ENCODE results near the gene STK33.
A peak's percentile ranks its signal among the peaks of the same experiment; 100 is the strongest.

The STK33 gene

DNA sequence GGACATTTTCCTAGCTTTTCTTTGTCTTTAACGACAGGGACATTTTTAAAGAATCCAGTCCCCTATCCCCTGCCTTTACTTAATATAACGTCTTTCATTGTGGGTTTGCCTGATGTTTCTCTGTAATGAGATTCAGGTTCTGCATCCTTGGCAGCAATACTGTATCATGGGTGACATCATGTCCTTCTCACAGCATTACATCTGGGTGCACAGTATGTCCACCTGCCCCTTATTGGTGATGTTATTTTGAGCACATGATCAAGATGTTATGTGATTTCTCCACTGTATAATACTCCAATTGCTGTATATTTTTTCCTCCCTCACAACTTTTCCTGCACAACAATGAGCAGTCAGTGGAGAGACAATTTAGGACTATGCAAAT, 9.7 kb upstream of the STK33 start:
- Histone ChIP-seq H3K9me3 (ENCODE audit: insufficient read depth, low read length) (no peaks in the 10 kb centered on the region), H3K4me1 (ENCODE audit: insufficient read depth, insufficient read length) (no peaks in the 10 kb centered on the region), H3K36me3 (ENCODE audit: insufficient read depth, insufficient read length, low read length) (no peaks in the 10 kb centered on the region), H3K27me3 (ENCODE audit: insufficient read depth, insufficient read length) (no peaks in the 10 kb centered on the region), H3K4me3 (ENCODE audit: insufficient read length, low read depth) (no peak overlapping the region), H3K9ac (ENCODE audit: insufficient read length, low read depth) (no peak overlapping the region)
- DNase-seq (ENCODE audit: low read depth, low spot score), result no peak
- TF ChIP-seq ZNF274 (IDR thresholded peaks at IDR 0.05; ENCODE audit: low read depth, low read length) (no peak), SUZ12 (IDR thresholded peaks at IDR 0.05; ENCODE audit: extremely low read depth, insufficient read depth, insufficient read length) (no peak), YY1 (IDR thresholded peaks at IDR 0.05; ENCODE audit: insufficient read depth, insufficient read length) (no peak)

DNA sequence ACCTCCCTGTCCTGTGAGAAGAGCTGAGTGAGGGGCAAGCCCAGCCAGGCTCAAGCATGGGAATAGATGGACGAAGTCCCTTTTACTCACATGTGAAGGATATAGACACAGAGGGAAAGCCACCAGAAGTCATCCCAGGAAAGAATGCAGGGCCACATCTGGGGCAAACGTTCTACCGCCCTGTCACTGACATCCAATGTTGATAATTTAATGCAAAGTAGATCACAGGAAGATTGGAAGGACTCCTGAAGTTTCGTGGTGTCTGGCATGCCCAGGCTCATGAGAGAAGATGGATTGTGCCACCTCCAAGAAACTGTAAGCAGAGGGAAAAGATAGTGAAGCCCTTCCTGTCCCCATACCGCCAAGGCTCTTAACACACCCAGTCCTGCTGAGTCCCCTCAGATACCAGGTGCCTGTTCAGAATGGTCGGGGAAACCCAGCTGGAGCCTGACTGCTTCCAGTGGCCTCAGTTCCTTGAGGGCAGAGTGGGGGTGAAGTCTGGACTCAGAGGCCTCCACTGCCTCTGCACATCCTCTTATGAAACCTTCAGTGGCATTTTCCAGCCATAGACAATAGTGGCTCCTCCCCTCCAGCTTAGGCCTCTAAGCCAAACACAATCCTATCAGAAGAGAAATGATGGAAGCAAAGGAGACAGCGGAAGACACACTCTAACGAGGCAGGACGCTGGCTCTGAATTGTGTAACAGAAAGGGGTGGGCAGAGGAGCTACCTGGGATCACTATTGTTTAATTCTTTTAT, 7.5 kb upstream of the STK33 start:
- Histone ChIP-seq H3K27me3 (ENCODE audit: insufficient read depth, insufficient read length) (no peaks in the 10 kb centered on the region), H3K9ac (ENCODE audit: insufficient read length, low read depth) (no peak overlapping the region), H3K4me1 (ENCODE audit: insufficient read depth, insufficient read length) (no peaks in the 10 kb centered on the region), H3K4me3 (ENCODE audit: insufficient read length, low read depth) (no peak overlapping the region), H3K9me3 (ENCODE audit: insufficient read depth, low read length) (no peaks in the 10 kb centered on the region), H3K36me3 (ENCODE audit: insufficient read depth, insufficient read length, low read length) (no peaks in the 10 kb centered on the region)
- no peak for DNase-seq (ENCODE audit: low read depth, low spot score)
- no peak for TF ChIP-seq ZNF274 (IDR thresholded peaks at IDR 0.05; ENCODE audit: low read depth, low read length)
- no peak for TF ChIP-seq YY1 (IDR thresholded peaks at IDR 0.05; ENCODE audit: insufficient read depth, insufficient read length)
- no peak for TF ChIP-seq SUZ12 (IDR thresholded peaks at IDR 0.05; ENCODE audit: extremely low read depth, insufficient read depth, insufficient read length)

GRCh38 chr11:8598506-8598905, 4.5 kb upstream of the STK33 start:
- H3K27me3 ChIP-seq (ENCODE audit: insufficient read depth, insufficient read length), result no peaks in the 10 kb centered on the region
- no peak overlapping the region for H3K4me3 ChIP-seq (ENCODE audit: insufficient read length, low read depth)
- DNase-seq (ENCODE audit: low read depth, low spot score), result no peak
- TF ChIP-seq YY1 (IDR thresholded peaks at IDR 0.05; ENCODE audit: insufficient read depth, insufficient read length) (no peak), ZNF274 (IDR thresholded peaks at IDR 0.05; ENCODE audit: low read depth, low read length) (no peak), SUZ12 (IDR thresholded peaks at IDR 0.05; ENCODE audit: extremely low read depth, insufficient read depth, insufficient read length) (no peak)
- H3K36me3 ChIP-seq (ENCODE audit: insufficient read depth, insufficient read length, low read length), result no peaks in the 10 kb centered on the region
- no peaks in the 10 kb centered on the region for H3K9me3 ChIP-seq (ENCODE audit: insufficient read depth, low read length)
- no peaks in the 10 kb centered on the region for H3K4me1 ChIP-seq (ENCODE audit: insufficient read depth, insufficient read length)
- no peak overlapping the region for H3K9ac ChIP-seq (ENCODE audit: insufficient read length, low read depth)

GRCh38 chr11:8597182-8597581, 3.2 kb upstream of the STK33 start:
- no peak overlapping the region for H3K4me3 ChIP-seq (ENCODE audit: insufficient read length, low read depth)
- H3K36me3 ChIP-seq (ENCODE audit: insufficient read depth, insufficient read length, low read length), result no peaks in the 10 kb centered on the region
- no peaks in the 10 kb centered on the region for H3K9me3 ChIP-seq (ENCODE audit: insufficient read depth, low read length)
- no peaks in the 10 kb centered on the region for H3K4me1 ChIP-seq (ENCODE audit: insufficient read depth, insufficient read length)
- TF ChIP-seq ZNF274 (IDR thresholded peaks at IDR 0.05; ENCODE audit: low read depth, low read length) (no peak), SUZ12 (IDR thresholded peaks at IDR 0.05; ENCODE audit: extremely low read depth, insufficient read depth, insufficient read length) (no peak), YY1 (IDR thresholded peaks at IDR 0.05; ENCODE audit: insufficient read depth, insufficient read length) (no peak)
- H3K27me3 ChIP-seq (ENCODE audit: insufficient read depth, insufficient read length), result no peaks in the 10 kb centered on the region
- no peak for DNase-seq (ENCODE audit: low read depth, low spot score)
- no peak overlapping the region for H3K9ac ChIP-seq (ENCODE audit: insufficient read length, low read depth)

DNA sequence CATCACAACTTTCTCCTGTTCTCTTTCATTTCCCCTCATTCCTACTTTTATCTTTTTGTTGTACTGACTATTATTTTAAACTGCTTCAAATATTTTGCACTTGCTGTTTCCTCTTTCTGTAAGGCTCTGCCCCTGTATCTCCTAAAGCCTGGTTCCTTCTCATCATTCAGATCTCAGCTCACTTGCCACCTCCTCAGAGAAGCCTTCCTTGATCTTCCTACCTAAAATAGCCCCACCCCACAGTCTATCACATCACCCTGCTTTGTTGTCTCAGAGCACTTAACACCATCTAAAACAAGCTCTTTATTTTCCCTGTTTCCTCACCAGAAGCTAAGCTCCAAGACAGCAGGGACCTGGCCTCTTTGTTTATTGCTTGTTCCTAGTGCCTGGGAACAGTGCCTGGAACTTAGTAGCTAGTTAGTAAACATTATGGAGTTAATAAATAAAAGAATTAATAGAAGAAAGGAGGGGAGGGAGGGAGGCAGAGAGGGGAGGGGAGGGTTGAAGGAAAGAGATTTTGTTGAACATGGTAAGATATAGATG, 2.5 kb upstream of the STK33 start:
- H3K9me3 ChIP-seq (ENCODE audit: insufficient read depth, low read length), result no peaks in the 10 kb centered on the region
- H3K4me3 ChIP-seq (ENCODE audit: insufficient read length, low read depth), result no peak overlapping the region
- H3K4me1 ChIP-seq (ENCODE audit: insufficient read depth, insufficient read length), result no peaks in the 10 kb centered on the region
- H3K9ac ChIP-seq (ENCODE audit: insufficient read length, low read depth), result no peak overlapping the region
- no peak for DNase-seq (ENCODE audit: low read depth, low spot score)
- H3K36me3 ChIP-seq (ENCODE audit: insufficient read depth, insufficient read length, low read length), result no peaks in the 10 kb centered on the region
- H3K27me3 ChIP-seq (ENCODE audit: insufficient read depth, insufficient read length), result no peaks in the 10 kb centered on the region
- no peak for TF ChIP-seq SUZ12 (IDR thresholded peaks at IDR 0.05; ENCODE audit: extremely low read depth, insufficient read depth, insufficient read length)
- no peak for TF ChIP-seq ZNF274 (IDR thresholded peaks at IDR 0.05; ENCODE audit: low read depth, low read length)
- no peak for TF ChIP-seq YY1 (IDR thresholded peaks at IDR 0.05; ENCODE audit: insufficient read depth, insufficient read length)

GRCh38 chr11:8593455-8593854, 573 bp downstream of the STK33 start:
- no peaks in the 10 kb centered on the region for H3K27me3 ChIP-seq (ENCODE audit: insufficient read depth, insufficient read length)
- no peaks in the 10 kb centered on the region for H3K36me3 ChIP-seq (ENCODE audit: insufficient read depth, insufficient read length, low read length)
- no peaks in the 10 kb centered on the region for H3K4me1 ChIP-seq (ENCODE audit: insufficient read depth, insufficient read length)
- H3K9me3 ChIP-seq (ENCODE audit: insufficient read depth, low read length), result no peaks in the 10 kb centered on the region
- no peak for DNase-seq (ENCODE audit: low read depth, low spot score)
- peak overlapping the region; percentile 80 for H3K9ac ChIP-seq (ENCODE audit: insufficient read length, low read depth)
- peak overlapping the region; percentile 73 for H3K4me3 ChIP-seq (ENCODE audit: insufficient read length, low read depth)
- TF ChIP-seq SUZ12 (IDR thresholded peaks at IDR 0.05; ENCODE audit: extremely low read depth, insufficient read depth, insufficient read length) (no peak), YY1 (IDR thresholded peaks at IDR 0.05; ENCODE audit: insufficient read depth, insufficient read length) (no peak), ZNF274 (IDR thresholded peaks at IDR 0.05; ENCODE audit: low read depth, low read length) (no peak)

- Histone ChIP-seq H3K27me3 (ENCODE audit: insufficient read depth, insufficient read length) (no peaks in the 10 kb centered on the region), H3K4me1 (ENCODE audit: insufficient read depth, insufficient read length) (peaks cover 4% of the 10 kb centered on the region), H3K4me3 (ENCODE audit: insufficient read length, low read depth) (no peak overlapping the region), H3K9ac (ENCODE audit: insufficient read length, low read depth) (no peak overlapping the region), H3K9me3 (ENCODE audit: insufficient read depth, low read length) (peaks cover 6% of the 10 kb centered on the region; the same call in 1 of the 2 replicates), H3K36me3 (ENCODE audit: insufficient read depth, insufficient read length, low read length) (no peaks in the 10 kb centered on the region)
- DNase-seq (ENCODE audit: low read depth, low spot score), result no peak
- TF ChIP-seq YY1 (IDR thresholded peaks at IDR 0.05; ENCODE audit: insufficient read depth, insufficient read length) (no peak), SUZ12 (IDR thresholded peaks at IDR 0.05; ENCODE audit: extremely low read depth, insufficient read depth, insufficient read length) (no peak), ZNF274 (IDR thresholded peaks at IDR 0.05; ENCODE audit: low read depth, low read length) (no peak)
Measured at GRCh38 chr11:8587915-8588314, 6.1 kb downstream of the STK33 start.

All from NT2/D1 (cell line).